ENCODE results near the gene PDHB. TPM values are rescaled to one million over a fixed set of nuclear protein-coding genes. Genes with fewer than 3 reads are reported as not detected.

PDHB gene
- total and polyA plus RNA-seq, 2 of the 13 experiments (the other 11 are each of a cell fraction or from before 2014, with no cell fraction given), result 108 to 153 TPM

- TF ChIP-seq ZNF280B (CRISPR knock-in tag; IDR thresholded peaks at IDR 0.05; ENCODE audit: borderline replicate concordance) (no peak), SRSF1 (optimal IDR thresholded peaks at IDR 0.05; ENCODE audit: low read depth, low read length) (no peak), SYNCRIP (IDR thresholded peaks at IDR 0.05; ENCODE audit: insufficient read depth, low read depth, low read length) (no peak), WIZ (CRISPR knock-in tag; IDR thresholded peaks at IDR 0.05) (no peak), ZNF382 (CRISPR knock-in tag; IDR thresholded peaks at IDR 0.05; ENCODE audit: borderline replicate concordance) (no peak), CCDC6 (CRISPR knock-in tag; IDR thresholded peaks at IDR 0.05) (no peak), IRF9 (CRISPR knock-in tag; IDR thresholded peaks at IDR 0.05; ENCODE audit: borderline replicate concordance) (no peak), ZBTB34 (CRISPR knock-in tag; IDR thresholded peaks at IDR 0.05) (no peak), BHLHE40 (IDR thresholded peaks at IDR 0.05; ENCODE audit: low read length) (no peak), NKX3-1 (CRISPR knock-in tag; IDR thresholded peaks at IDR 0.05) (no peak), ZNF414 (CRISPR knock-in tag; IDR thresholded peaks at IDR 0.05) (no peak)
Observed at GRCh38 chr3:58478781-58479180, 45.1 kb upstream of the PDHB start (continued).

Measured in HepG2 (cell line).